ENCODE results near the gene NRXN2.
A peak's percentile ranks its signal among the peaks of the same experiment; 100 is the strongest.

The NRXN2 gene

GRCh38 chr11:64726211-64726641 is 3.2 kb upstream of the NRXN2 start:
- Histone ChIP-seq H3F3A (ENCODE audit: insufficient read depth, low read length) (no peaks in the 10 kb centered on the region), H2AFZ (ENCODE audit: low read length) (no peak overlapping the region), H3K9ac (ENCODE audit: low read length) (no peak overlapping the region), H3K36me3 (replicated peaks; ENCODE audit: insufficient read depth, low read length) (no peaks in the 10 kb centered on the region), H3K4me2 (ENCODE audit: low read depth, low read length) (no peak overlapping the region), H3K9me2 (replicated peaks; ENCODE audit: insufficient read depth, low read length) (no peaks in the 10 kb centered on the region), H3K27ac (ENCODE audit: low read length) (no peak overlapping the region), H3K4me1 (ENCODE audit: low read length) (no peaks in the 10 kb centered on the region), H3K9me3 (replicated peaks; ENCODE audit: insufficient read depth, low read length) (no peaks in the 10 kb centered on the region), H4K20me1 (ENCODE audit: insufficient read depth, low read length) (no peaks in the 10 kb centered on the region), H3K4me3 (ENCODE audit: low read length) (no peak overlapping the region), H3K79me2 (ENCODE audit: low read length) (no peaks in the 10 kb centered on the region), H3K27me3 (replicated peaks; ENCODE audit: insufficient read depth, low read length) (peaks cover 83% of the 10 kb centered on the region)
- DNase-seq: no peak
- TF ChIP-seq EZH2phosphoT487 (IDR thresholded peaks at IDR 0.05; ENCODE audit: low read length): no peak
- no peak for TF ChIP-seq EZH2 (optimal IDR thresholded peaks at IDR 0.05; ENCODE audit: low read depth, low read length)
- no peak for TF ChIP-seq CTCF (IDR thresholded peaks at IDR 0.05; ENCODE audit: low read length)

GRCh38 chr11:64724863-64725532 is 2.0 kb upstream of the NRXN2 start:
- Histone ChIP-seq H3K36me3 (replicated peaks; ENCODE audit: insufficient read depth, low read length) (no peaks in the 10 kb centered on the region), H4K20me1 (ENCODE audit: insufficient read depth, low read length) (no peaks in the 10 kb centered on the region), H3K27me3 (replicated peaks; ENCODE audit: insufficient read depth, low read length) (peaks cover 84% of the 10 kb centered on the region), H3K4me1 (ENCODE audit: low read length) (no peaks in the 10 kb centered on the region), H3K4me2 (ENCODE audit: low read depth, low read length) (no peak overlapping the region), H3K27ac (ENCODE audit: low read length) (no peak overlapping the region), H3K79me2 (ENCODE audit: low read length) (no peaks in the 10 kb centered on the region), H3K9me3 (replicated peaks; ENCODE audit: insufficient read depth, low read length) (no peaks in the 10 kb centered on the region), H3F3A (ENCODE audit: insufficient read depth, low read length) (no peaks in the 10 kb centered on the region), H3K4me3 (ENCODE audit: low read length) (no peak overlapping the region), H3K9me2 (replicated peaks; ENCODE audit: insufficient read depth, low read length) (no peaks in the 10 kb centered on the region), H3K9ac (ENCODE audit: low read length) (no peak overlapping the region), H2AFZ (ENCODE audit: low read length) (no peak overlapping the region)
- no peak for TF ChIP-seq EZH2 (optimal IDR thresholded peaks at IDR 0.05; ENCODE audit: low read depth, low read length)
- TF ChIP-seq CTCF (IDR thresholded peaks at IDR 0.05; ENCODE audit: low read length): no peak
- no peak for TF ChIP-seq EZH2phosphoT487 (IDR thresholded peaks at IDR 0.05; ENCODE audit: low read length)
- DNase-seq: no peak

GRCh38 chr11:64723907-64724862 is 1.2 kb upstream of the NRXN2 start:
- Histone ChIP-seq H3K4me3 (ENCODE audit: low read length) (no peak overlapping the region), H3K27me3 (replicated peaks; ENCODE audit: insufficient read depth, low read length) (peaks cover 87% of the 10 kb centered on the region), H3K9ac (ENCODE audit: low read length) (no peak overlapping the region), H3K9me3 (replicated peaks; ENCODE audit: insufficient read depth, low read length) (no peaks in the 10 kb centered on the region), H2AFZ (ENCODE audit: low read length) (no peak overlapping the region), H4K20me1 (ENCODE audit: insufficient read depth, low read length) (no peaks in the 10 kb centered on the region), H3K27ac (ENCODE audit: low read length) (no peak overlapping the region), H3K79me2 (ENCODE audit: low read length) (no peaks in the 10 kb centered on the region), H3F3A (ENCODE audit: insufficient read depth, low read length) (no peaks in the 10 kb centered on the region), H3K9me2 (replicated peaks; ENCODE audit: insufficient read depth, low read length) (no peaks in the 10 kb centered on the region), H3K4me2 (ENCODE audit: low read depth, low read length) (peak overlapping the region; percentile 97; the same call in 1 of the 2 replicates), H3K36me3 (replicated peaks; ENCODE audit: insufficient read depth, low read length) (no peaks in the 10 kb centered on the region), H3K4me1 (ENCODE audit: low read length) (no peaks in the 10 kb centered on the region)
- DNase-seq: no peak
- TF ChIP-seq CTCF (IDR thresholded peaks at IDR 0.05; ENCODE audit: low read length) (no peak), EZH2phosphoT487 (IDR thresholded peaks at IDR 0.05; ENCODE audit: low read length) (no peak), EZH2 (optimal IDR thresholded peaks at IDR 0.05; ENCODE audit: low read depth, low read length) (no peak)

Measured in MM.1S (cell line).